PC-3 (cell line): ENCODE data around the gene RNF4. TPM values are rescaled to one million over a fixed set of nuclear protein-coding genes. Genes with fewer than 3 reads are reported as not detected.

Source experiments
- ATAC-seq: fragments of 200-7000 bp; cut with Tn5 transposase; 2 replicates; pipeline ENCODE4 v1.9.1; 2020; ENCODE audit warnings: mild to moderate bottlenecking, moderate library complexity
- BruUV-seq: library from RNA; stranded (reverse); fragments of 400-500 nt; replicated peaks from 2 replicates; lab custom pipeline; 2021; lab: Mats Ljungman, UMichigan
- CTCF ChIA-PET: fragments of 300-600 bp; sonication (Branson Sonifier 250); formaldehyde crosslinking; loops from one replicate; lab custom pipeline; 2022; ENCODE audit warnings: antibody characterized with exemption; lab: Charles Lee
- POLR2A ChIA-PET: fragments of 300-600 bp; sonication (Branson Sonifier 250); formaldehyde crosslinking; loops from one replicate; lab custom pipeline; 2022; ENCODE audit warnings: antibody characterized with exemption; ENCODE audit not compliant: unreplicated experiment; lab: Charles Lee
- DNase-seq: peaks from one replicate; pipeline ENCODE4 v3.0.0-alpha.2; 2015
- H2AFZ ChIP-seq: fragments of 300-600 bp; sonication (generic); 2 replicates; pipeline ENCODE4 v1.6.0; 2016; ENCODE audit warnings: antibody characterized with exemption, low read length
- H3F3A ChIP-seq: fragments of 300-600 bp; sonication (generic); one replicate; pipeline ENCODE4 v1.6.0; 2017; ENCODE audit warnings: antibody characterized with exemption, low read length, control low read depth, mild to moderate bottlenecking; ENCODE audit not compliant: unreplicated experiment
- H3K27ac ChIP-seq: fragments of 300-600 bp; sonication (generic); 2 replicates; pipeline ENCODE4 v1.5.1; 2016; ENCODE audit warnings: mild to moderate bottlenecking, low read length
- H3K27me3 ChIP-seq: fragments of 300-600 bp; sonication (generic); 2 replicates; pipeline ENCODE4 v1.6.1; 2016; ENCODE audit warnings: low read length, mixed read lengths
- H3K36me3 ChIP-seq: fragments of 300-600 bp; sonication (generic); 2 replicates; pipeline ENCODE4 v1.6.1; 2016; ENCODE audit warnings: low read depth, mixed run types, low read length, mixed read lengths
- H3K4me1 ChIP-seq: fragments of 300-600 bp; sonication (generic); 2 replicates; pipeline ENCODE4 v1.5.1; 2016; ENCODE audit warnings: low read length; ENCODE audit not compliant: insufficient read depth
- H3K4me2 ChIP-seq: fragments of 300-600 bp; sonication (generic); 2 replicates; pipeline ENCODE4 v1.6.0; 2016; ENCODE audit warnings: low read length
- H3K4me3 ChIP-seq: fragments of 300-600 bp; sonication (generic); 2 replicates; pipeline ENCODE4 v1.5.1; 2016; ENCODE audit warnings: mild to moderate bottlenecking, low read length, mixed read lengths
- H3K79me2 ChIP-seq: fragments of 300-600 bp; sonication (generic); 2 replicates; pipeline ENCODE4 v1.6.1; 2017; ENCODE audit warnings: low read length, mixed read lengths
- H3K9ac ChIP-seq: fragments of 300-600 bp; sonication (generic); 2 replicates; pipeline ENCODE4 v1.6.0; 2016; ENCODE audit warnings: mild to moderate bottlenecking, low read length
- H3K9me2 ChIP-seq: fragments of 300-600 bp; sonication (generic); replicated peaks from 2 replicates; pipeline ENCODE4 v1.6.1; 2016; ENCODE audit warnings: mixed run types, low read length, mixed read lengths
- H3K9me3 ChIP-seq: fragments of 300-600 bp; sonication (generic); 2 replicates; pipeline ENCODE4 v1.6.1; 2016; ENCODE audit warnings: low read length, mixed read lengths
- H4K20me1 ChIP-seq: fragments of 300-600 bp; sonication (generic); 2 replicates; pipeline ENCODE4 v1.6.1; 2016; ENCODE audit warnings: low read length, mixed read lengths
- EZH2 ChIP-seq: fragments of 300-600 bp; sonication (generic); IDR thresholded peaks from one replicate; pipeline ENCODE4 v1.6.1; 2017; ENCODE audit warnings: antibody characterized with exemption, mild to moderate bottlenecking, low read length; ENCODE audit not compliant: unreplicated experiment
- EZH2phosphoT487 ChIP-seq: fragments of 300-600 bp; sonication (generic); IDR thresholded peaks from 2 replicates; pipeline ENCODE4 v1.6.1; 2018; ENCODE audit warnings: mild to moderate bottlenecking, antibody characterized with exemption, low read length, borderline replicate concordance
- intact Hi-C: fragments of 100-400 bp; cut with micrococcal nuclease; formaldehyde crosslinking; loops from 2 replicates; pipeline ENCODE4 v1.9.0; 2023
- total RNA-seq: library from RNA; depleted of rRNA; stranded (reverse); fragments of >200 nt; gene quantifications from 2 replicates; pipeline ENCODE4 v1.2.3, GENCODE V29; 2014
- TF ChIP-seq, protein P1 (sequence below): fragments of 300-600 bp; sonication (generic); conservative IDR thresholded peaks from 2 replicates; pipeline ENCODE4 v1.5.1; 2017; ENCODE audit warnings: antibody characterized with exemption, low read depth, mild to moderate bottlenecking, low read length

Gene RNF4
- total RNA-seq, 1 experiment from 2014 or later: 27.4 TPM

- H3K27me3 ChIP-seq: peaks cover 4% of the 10 kb centered on the region; the same call in 1 of the 2 replicates
- no peak overlapping the region for H3K9ac ChIP-seq
- H3K27ac ChIP-seq: no peak overlapping the region
- no peaks in the 10 kb centered on the region for H4K20me1 ChIP-seq
- no peak for TF ChIP-seq EZH2
- TF ChIP-seq EZH2phosphoT487: no peak
- TF ChIP-seq, protein P1, sequence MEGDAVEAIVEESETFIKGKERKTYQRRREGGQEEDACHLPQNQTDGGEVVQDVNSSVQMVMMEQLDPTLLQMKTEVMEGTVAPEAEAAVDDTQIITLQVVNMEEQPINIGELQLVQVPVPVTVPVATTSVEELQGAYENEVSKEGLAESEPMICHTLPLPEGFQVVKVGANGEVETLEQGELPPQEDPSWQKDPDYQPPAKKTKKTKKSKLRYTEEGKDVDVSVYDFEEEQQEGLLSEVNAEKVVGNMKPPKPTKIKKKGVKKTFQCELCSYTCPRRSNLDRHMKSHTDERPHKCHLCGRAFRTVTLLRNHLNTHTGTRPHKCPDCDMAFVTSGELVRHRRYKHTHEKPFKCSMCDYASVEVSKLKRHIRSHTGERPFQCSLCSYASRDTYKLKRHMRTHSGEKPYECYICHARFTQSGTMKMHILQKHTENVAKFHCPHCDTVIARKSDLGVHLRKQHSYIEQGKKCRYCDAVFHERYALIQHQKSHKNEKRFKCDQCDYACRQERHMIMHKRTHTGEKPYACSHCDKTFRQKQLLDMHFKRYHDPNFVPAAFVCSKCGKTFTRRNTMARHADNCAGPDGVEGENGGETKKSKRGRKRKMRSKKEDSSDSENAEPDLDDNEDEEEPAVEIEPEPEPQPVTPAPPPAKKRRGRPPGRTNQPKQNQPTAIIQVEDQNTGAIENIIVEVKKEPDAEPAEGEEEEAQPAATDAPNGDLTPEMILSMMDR: no peak
- no peaks in the 10 kb centered on the region for H3K9me2 ChIP-seq
- POLR2A ChIA-PET: no interaction called here
- CTCF ChIA-PET: no interaction called here
- H3K4me3 ChIP-seq: no peak overlapping the region
- H2AFZ ChIP-seq: no peak overlapping the region
- DNase-seq: no peak
- no peak overlapping the region for H3K4me2 ChIP-seq
- H3K36me3 ChIP-seq: no peaks in the 10 kb centered on the region
- BruUV-seq: no TSS peak
- intact Hi-C loops: no loop called here
- H3K79me2 ChIP-seq: no peaks in the 10 kb centered on the region
- H3K4me1 ChIP-seq: no peaks in the 10 kb centered on the region
- no peaks in the 10 kb centered on the region for H3F3A ChIP-seq
- ATAC-seq: no peak
- H3K9me3 ChIP-seq: no peaks in the 10 kb centered on the region
Observed at GRCh38 chr4:2424581-2424980, 44.3 kb upstream of the RNF4 start.

DNA sequence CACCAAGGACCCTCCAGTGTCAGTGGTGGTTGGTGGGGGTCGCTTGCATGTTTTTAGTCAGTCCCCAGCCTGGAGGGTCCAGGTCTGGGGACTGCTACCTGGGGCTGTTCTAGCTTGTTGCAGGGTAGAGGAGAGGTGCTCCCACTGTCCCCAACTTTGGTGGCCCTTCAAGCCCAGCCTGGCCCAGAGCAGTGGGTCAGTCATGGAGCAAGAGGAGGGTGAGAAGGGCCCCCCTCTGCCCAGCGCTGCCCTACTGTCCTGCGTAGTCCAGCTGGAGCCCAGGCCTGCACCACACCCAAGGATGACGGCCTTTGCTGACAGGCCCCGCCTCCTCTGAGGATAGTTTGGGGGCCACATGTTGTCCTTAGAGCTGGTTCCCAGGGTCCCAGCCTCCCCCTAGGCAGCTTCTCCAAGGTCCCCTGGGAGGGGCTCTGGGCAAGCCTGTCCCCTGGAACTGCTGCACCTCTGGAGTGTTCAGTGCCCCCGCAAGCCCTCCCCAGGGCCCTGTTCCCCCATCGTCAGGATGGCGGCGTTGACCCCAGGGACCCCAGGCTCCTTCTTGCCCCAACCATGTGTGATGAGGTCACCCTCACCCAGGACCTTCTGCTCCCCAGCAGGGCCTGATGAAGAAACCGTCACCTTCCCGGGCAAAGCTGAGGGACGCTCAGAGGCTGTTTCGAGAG lies 43.4 kb upstream of the RNF4 start:
- BruUV-seq: no TSS peak
- no peak for ATAC-seq
- Histone ChIP-seq H3K4me2 (no peak overlapping the region), H3K4me1 (no peaks in the 10 kb centered on the region; the same call in 1 of the 2 replicates), H2AFZ (no peak overlapping the region), H3K27ac (no peak overlapping the region), H3K36me3 (no peaks in the 10 kb centered on the region), H3F3A (no peaks in the 10 kb centered on the region), H3K9me2 (no peaks in the 10 kb centered on the region), H3K9ac (no peak overlapping the region), H3K79me2 (no peaks in the 10 kb centered on the region), H4K20me1 (no peaks in the 10 kb centered on the region), H3K9me3 (no peaks in the 10 kb centered on the region), H3K4me3 (no peak overlapping the region), H3K27me3 (no peaks in the 10 kb centered on the region)
- intact Hi-C loops: no loop called here
- CTCF ChIA-PET: no interaction called here
- POLR2A ChIA-PET: no interaction called here
- no peak for DNase-seq
- TF ChIP-seq EZH2: no peak
- TF ChIP-seq, protein P1: no peak
- TF ChIP-seq EZH2phosphoT487: no peak

GRCh38 chr4:2426069-2426397 lies 42.9 kb upstream of the RNF4 start:
- no peaks in the 10 kb centered on the region; the same call in 1 of the 2 replicates for H3K4me1 ChIP-seq
- ATAC-seq (no peak), DNase-seq (no peak)
- ChIA-PET POLR2A (no interaction called here), CTCF (no interaction called here)
- H3K36me3 ChIP-seq: no peaks in the 10 kb centered on the region
- no TSS peak for BruUV-seq
- H3K79me2 ChIP-seq: no peaks in the 10 kb centered on the region
- H3K27ac ChIP-seq: no peak overlapping the region
- H3K9me2 ChIP-seq: no peaks in the 10 kb centered on the region
- H3K9me3 ChIP-seq: no peaks in the 10 kb centered on the region
- H3K4me3 ChIP-seq: no peak overlapping the region
- no peak overlapping the region for H3K9ac ChIP-seq
- no peak overlapping the region for H2AFZ ChIP-seq
- H3K4me2 ChIP-seq: no peak overlapping the region
- TF ChIP-seq, protein P1: no peak
- no peak for TF ChIP-seq EZH2
- no peak for TF ChIP-seq EZH2phosphoT487
- H3K27me3 ChIP-seq: no peaks in the 10 kb centered on the region
- H3F3A ChIP-seq: no peaks in the 10 kb centered on the region
- no peaks in the 10 kb centered on the region for H4K20me1 ChIP-seq
- intact Hi-C loops: no loop called here
